Stomach (tissue), 4 donors: Measurements from ENCODE around the gene PPP3CA.

Source experiments
- EP300 ChIP-seq: sonication (generic); formaldehyde crosslinking; IDR thresholded peaks from one replicate; pipeline ENCODE4 v1.6.1; 2017; ENCODE audit warnings: antibody characterized with exemption
- POLR2A ChIP-seq, 4 donors: fragments of 450-650 bp; IDR thresholded peaks; one replicate each; pipeline ENCODE4 v1.6.1; 2016; ENCODE audit warnings: antibody characterized with exemption in 4 of 4, control low read depth in 2 of 4, mild to moderate bottlenecking in 1 of 4, moderate library complexity in 1 of 4
- POLR2AphosphoS5 ChIP-seq, 3 donors: sonication (generic); formaldehyde crosslinking; IDR thresholded peaks; one replicate each; pipeline ENCODE4 v1.6.1; 2016; ENCODE audit warnings: antibody characterized with exemption in 3 of 3
- TF ChIP-seq, protein P1 (sequence below), 7 experiments: fragments of 450-650 bp in 4 of 7; fragments of 200-600 bp in 3 of 7; sonication (generic) in 3 of 7; IDR thresholded peaks; one replicate each; pipeline ENCODE4 v1.5.1; 2016 to 2019; ENCODE audit warnings: antibody characterized with exemption in 7 of 7, control low read depth in 2 of 7, mild to moderate bottlenecking in 1 of 7

DNA sequence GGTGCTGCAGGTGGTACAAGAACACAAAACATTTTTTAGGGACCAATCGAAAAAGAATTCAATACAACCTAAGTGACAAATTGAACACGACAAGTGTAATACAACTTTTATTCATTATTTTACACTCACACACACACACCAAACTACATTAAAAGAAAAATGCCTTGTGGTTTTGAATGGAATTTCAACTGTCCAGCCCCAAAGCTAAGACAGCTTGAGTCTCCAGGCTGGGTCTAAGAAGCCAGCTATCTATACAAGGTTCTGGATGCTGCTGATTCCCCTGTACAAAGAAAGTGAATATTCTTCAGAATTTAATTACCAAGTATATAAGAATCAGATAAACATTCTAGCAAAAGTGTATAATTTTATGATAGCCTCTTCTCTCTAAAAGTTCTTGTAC is 118.2 kb downstream of the PPP3CA start:
- TF ChIP-seq, protein P1, sequence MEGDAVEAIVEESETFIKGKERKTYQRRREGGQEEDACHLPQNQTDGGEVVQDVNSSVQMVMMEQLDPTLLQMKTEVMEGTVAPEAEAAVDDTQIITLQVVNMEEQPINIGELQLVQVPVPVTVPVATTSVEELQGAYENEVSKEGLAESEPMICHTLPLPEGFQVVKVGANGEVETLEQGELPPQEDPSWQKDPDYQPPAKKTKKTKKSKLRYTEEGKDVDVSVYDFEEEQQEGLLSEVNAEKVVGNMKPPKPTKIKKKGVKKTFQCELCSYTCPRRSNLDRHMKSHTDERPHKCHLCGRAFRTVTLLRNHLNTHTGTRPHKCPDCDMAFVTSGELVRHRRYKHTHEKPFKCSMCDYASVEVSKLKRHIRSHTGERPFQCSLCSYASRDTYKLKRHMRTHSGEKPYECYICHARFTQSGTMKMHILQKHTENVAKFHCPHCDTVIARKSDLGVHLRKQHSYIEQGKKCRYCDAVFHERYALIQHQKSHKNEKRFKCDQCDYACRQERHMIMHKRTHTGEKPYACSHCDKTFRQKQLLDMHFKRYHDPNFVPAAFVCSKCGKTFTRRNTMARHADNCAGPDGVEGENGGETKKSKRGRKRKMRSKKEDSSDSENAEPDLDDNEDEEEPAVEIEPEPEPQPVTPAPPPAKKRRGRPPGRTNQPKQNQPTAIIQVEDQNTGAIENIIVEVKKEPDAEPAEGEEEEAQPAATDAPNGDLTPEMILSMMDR (IDR thresholded peaks at IDR 0.05), result no peak
- TF ChIP-seq POLR2A (IDR thresholded peaks at IDR 0.05), result no peak
- TF ChIP-seq POLR2AphosphoS5 (IDR thresholded peaks at IDR 0.05), result no peak
- no peak for TF ChIP-seq EP300
